K562 (cell line): ENCODE results near the gene MAGI1.

ENCODE experiments used
- CEBPZ ChIP-seq: fragments of 150-350 bp; IDR thresholded peaks from 2 replicates; pipeline ENCODE4 v1.6.1; 2014; ENCODE audit warnings: low read depth, mild to moderate bottlenecking, low read length, borderline replicate concordance
- CREB1 ChIP-seq, 2 experiments: sonication (generic) in 1 of 2; formaldehyde crosslinking in 1 of 2; IDR thresholded peaks; 2 replicates each; pipeline versions ENCODE4 v1.6.1 to v1.8.0; 2012 to 2022; ENCODE audit warnings: inconsistent platforms in 1 of 2, mild to moderate bottlenecking in 1 of 2, missing genetic modification reagents in 1 of 2, moderate library complexity in 1 of 2
- MYNN ChIP-seq, 2 experiments: sonication (generic); formaldehyde crosslinking in 1 of 2; IDR thresholded peaks; 2 replicates each; pipeline versions ENCODE4 v1.5.0 to v1.6.1; 2016 to 2020; ENCODE audit warnings: antibody characterized with exemption in 1 of 2, missing genetic modification reagents in 1 of 2
- PCBP1 ChIP-seq: fragments of 200-400 bp; formaldehyde crosslinking; IDR thresholded peaks from 2 replicates; pipeline ENCODE4 v1.6.1; 2018; ENCODE audit warnings: mild to moderate bottlenecking, low read depth, low read length; ENCODE audit not compliant: poor library complexity, severe bottlenecking
- TSHZ1 ChIP-seq: fragments of 250-450 bp; sonication (Bioruptor Pico); IDR thresholded peaks from 2 replicates; pipeline ENCODE4 v1.4.0; 2020; ENCODE audit warnings: mild to moderate bottlenecking, moderate library complexity
- ZKSCAN8 ChIP-seq: fragments of 200-800 bp; sonication (Bioruptor generic); IDR thresholded peaks from 2 replicates; pipeline ENCODE4 v1.6.1; 2016; ENCODE audit warnings: missing genetic modification characterization, missing compliant biosample characterization
- ZNF449 ChIP-seq: fragments of 250-450 bp; sonication (Bioruptor Pico); IDR thresholded peaks from 2 replicates; pipeline ENCODE4 v1.8.0; 2022; ENCODE audit warnings: moderate library complexity, mild to moderate bottlenecking, inconsistent platforms

GRCh38 chr3:65347166-65347565 lies 691.6 kb downstream of the MAGI1 start:
- TF ChIP-seq CEBPZ, result no peak
- TF ChIP-seq PCBP1, result no peak
- TF ChIP-seq TSHZ1, result no peak
- no peak for TF ChIP-seq ZNF449 (CRISPR knock-in tag)
- no peak for TF ChIP-seq MYNN (IDR thresholded peaks at IDR 0.05)
- TF ChIP-seq MYNN (CRISPR knock-in tag; IDR thresholded peaks at IDR 0.05), result no peak
- TF ChIP-seq ZKSCAN8, result no peak
- no peak for TF ChIP-seq CREB1 (IDR thresholded peaks at IDR 0.05)
- no peak for TF ChIP-seq CREB1 (CRISPR knock-in tag; IDR thresholded peaks at IDR 0.05)
